A549 (cell line): Measurements from ENCODE around the gene VSTM2B. TPM values are rescaled to one million over a fixed set of nuclear protein-coding genes. Genes with fewer than 3 reads are reported as not detected.

Experiments used
- ATAC-seq, 2 experiments: fragments of 200-7000 bp in 1 of 2; fragments of >200 bp in 1 of 2; cut with Nextera tagmentation in 1 of 2; cut with Tn5 transposase in 1 of 2; 3 replicates each; pipeline versions ENCODE4 v1.8.0 to v1.9.1; 2018 to 2020; ENCODE audit warnings: mild to moderate bottlenecking in 1 of 2, moderate library complexity in 1 of 2
- CTCF ChIA-PET: fragments of 300-600 bp; sonication (Branson Sonifier 250); formaldehyde crosslinking; extraction: SDS; loops from one replicate; lab custom pipeline; 2021; ENCODE audit warnings: antibody characterized with exemption, inconsistent platforms; lab: Yijun Ruan, JAX
- POLR2A ChIA-PET: fragments of 350-600 bp; formaldehyde crosslinking; extraction: SDS; loops from one replicate; lab custom pipeline; 2021; ENCODE audit warnings: antibody characterized with exemption, inconsistent platforms; lab: Yijun Ruan, JAX
- DNase-seq, 2 experiments: peaks; one replicate each; pipeline versions ENCODE4 v3.0.0 to v3.0.0-alpha.2; 2011 to 2016; ENCODE audit warnings: low read depth in 1 of 2, low spot score in 1 of 2
- FAIRE-seq: peaks from 2 replicates; lab custom pipeline; 2011; peaks lifted over from hg19 to GRCh38; lab: Jason Lieb, UNC
- H3K27ac ChIP-seq, 2 experiments: fragments of >200 bp; sonication (Bioruptor Twin); formaldehyde crosslinking; 3 replicates each; pipeline ENCODE4 v1.5.1; 2016 to 2017
- H3K4me1 ChIP-seq: fragments of >200 bp; sonication (Bioruptor Twin); formaldehyde crosslinking; 3 replicates; pipeline ENCODE4 v1.6.1; 2016
- H3K4me2 ChIP-seq: fragments of >200 bp; sonication (Bioruptor Twin); formaldehyde crosslinking; 3 replicates; pipeline ENCODE4 v1.6.1; 2016
- H3K4me3 ChIP-seq: fragments of >200 bp; sonication (Bioruptor Twin); formaldehyde crosslinking; 3 replicates; pipeline ENCODE4 v1.5.1; 2016
- H3K9me3 ChIP-seq: fragments of >200 bp; sonication (Bioruptor Twin); formaldehyde crosslinking; 3 replicates; pipeline ENCODE4 v1.6.1; 2016
- ATOH8 ChIP-seq: fragments of 250-450 bp; sonication (Bioruptor Pico); IDR thresholded peaks from 2 replicates; pipeline ENCODE4 v1.5.0; 2020; ENCODE audit warnings: low read depth, mild to moderate bottlenecking, moderate library complexity
- BHLHE40 ChIP-seq: IDR thresholded peaks from 2 replicates; pipeline ENCODE4 v1.6.1; 2012; ENCODE audit warnings: low read depth, low read length, inconsistent platforms
- CBX2 ChIP-seq: fragments of 200-600 bp; sonication (generic); IDR thresholded peaks from 2 replicates; pipeline ENCODE4 v1.6.1; 2016; ENCODE audit warnings: low read depth, mild to moderate bottlenecking, borderline replicate concordance
- CEBPB ChIP-seq, 2 experiments: fragments of >200 bp in 1 of 2; sonication (Bioruptor Twin) in 1 of 2; formaldehyde crosslinking in 1 of 2; IDR thresholded peaks; 2 replicates each; pipeline ENCODE4 v1.6.1; 2012 to 2016
- EHF ChIP-seq: fragments of 250-450 bp; sonication (Bioruptor Pico); IDR thresholded peaks from 2 replicates; pipeline ENCODE4 v1.5.0; 2020; ENCODE audit warnings: mild to moderate bottlenecking
- EHMT2 ChIP-seq: fragments of 200-600 bp; sonication (generic); IDR thresholded peaks from 2 replicates; pipeline ENCODE4 v1.6.1; 2016; ENCODE audit warnings: antibody characterized with exemption, low read depth, mild to moderate bottlenecking, moderate library complexity
- EP300 ChIP-seq, 2 experiments: fragments of >200 bp; sonication (Bioruptor Twin); formaldehyde crosslinking; IDR thresholded peaks; 2 replicates in 1 of 2; 3 replicates in 1 of 2; pipeline ENCODE4 v1.6.1; 2016 to 2017
- FOSL2 ChIP-seq, 2 experiments: fragments of 450-650 bp in 1 of 2; fragments of >200 bp in 1 of 2; sonication (Bioruptor Twin) in 1 of 2; formaldehyde crosslinking; IDR thresholded peaks; 2 replicates each; pipeline versions ENCODE4 v1.5.0 to v1.6.1; 2016 to 2020; ENCODE audit warnings: mild to moderate bottlenecking in 1 of 2, moderate library complexity in 1 of 2
- HDAC2 ChIP-seq: fragments of 200-600 bp; sonication (generic); IDR thresholded peaks from 2 replicates; pipeline ENCODE4 v1.6.1; 2016
- HEYL ChIP-seq: fragments of 250-450 bp; sonication (Bioruptor Pico); IDR thresholded peaks from 2 replicates; pipeline ENCODE4 v1.8.0; 2021; ENCODE audit warnings: mild to moderate bottlenecking, moderate library complexity
- HMGXB4 ChIP-seq: fragments of 250-450 bp; sonication (Bioruptor Pico); IDR thresholded peaks from 2 replicates; pipeline ENCODE4 v1.5.0; 2021; ENCODE audit warnings: mild to moderate bottlenecking, moderate library complexity, borderline replicate concordance
- HOXA7 ChIP-seq: fragments of 250-450 bp; sonication (Bioruptor Pico); IDR thresholded peaks from 2 replicates; pipeline ENCODE4 v1.5.0; 2020; ENCODE audit warnings: mild to moderate bottlenecking, moderate library complexity
- HOXB13 ChIP-seq: fragments of 250-450 bp; sonication (Bioruptor Pico); IDR thresholded peaks from 2 replicates; pipeline ENCODE4 v1.5.0; 2020; ENCODE audit warnings: low read depth, mild to moderate bottlenecking, moderate library complexity
- HOXB5 ChIP-seq: fragments of 250-450 bp; sonication (Bioruptor Pico); IDR thresholded peaks from 2 replicates; pipeline ENCODE4 v1.5.0; 2020; ENCODE audit warnings: mild to moderate bottlenecking, moderate library complexity
- KDM1A ChIP-seq: fragments of 200-600 bp; sonication (generic); IDR thresholded peaks from 2 replicates; pipeline ENCODE4 v1.6.1; 2016; ENCODE audit warnings: low read depth, mild to moderate bottlenecking
- MAFK ChIP-seq: fragments of 450-650 bp; IDR thresholded peaks from 2 replicates; pipeline ENCODE4 v1.6.1; 2014; ENCODE audit not compliant: partially characterized antibody
- MYC ChIP-seq: IDR thresholded peaks from 2 replicates; pipeline ENCODE4 v1.6.1; 2012; ENCODE audit warnings: mild to moderate bottlenecking, inconsistent platforms, low read length, improper control_type of control experiment, borderline replicate concordance
- NR3C1 ChIP-seq: fragments of >200 bp; sonication (Bioruptor Twin); formaldehyde crosslinking; IDR thresholded peaks from 3 replicates; pipeline ENCODE4 v1.6.1; 2017
- PHF8 ChIP-seq: fragments of 200-600 bp; sonication (generic); IDR thresholded peaks from 2 replicates; pipeline ENCODE4 v1.6.1; 2016; ENCODE audit warnings: low read depth, mild to moderate bottlenecking, antibody characterized with exemption, moderate library complexity, borderline replicate concordance
- POLR2A ChIP-seq: IDR thresholded peaks from 2 replicates; pipeline ENCODE4 v1.6.1; 2012; ENCODE audit warnings: mild to moderate bottlenecking, low read length
- POLR2AphosphoS2 ChIP-seq: conservative IDR thresholded peaks from 2 replicates; pipeline ENCODE4 v1.6.1; 2012; ENCODE audit warnings: low read length, improper control_type of control experiment, inconsistent platforms
- RARB ChIP-seq: fragments of 250-450 bp; sonication (Bioruptor Pico); IDR thresholded peaks from 2 replicates; pipeline ENCODE4 v1.8.0; 2021; ENCODE audit warnings: mild to moderate bottlenecking, moderate library complexity
- RCOR1 ChIP-seq: fragments of 150-350 bp; IDR thresholded peaks from 2 replicates; pipeline ENCODE4 v1.6.1; 2014; ENCODE audit warnings: antibody characterized with exemption, low read length, low read depth
- RFX5 ChIP-seq: fragments of 450-650 bp; IDR thresholded peaks from 2 replicates; pipeline ENCODE4 v1.7.1; 2014; ENCODE audit warnings: antibody characterized with exemption, mild to moderate bottlenecking, moderate library complexity
- RNF2 ChIP-seq: fragments of 200-600 bp; sonication (generic); IDR thresholded peaks from 2 replicates; pipeline ENCODE4 v1.6.1; 2016; ENCODE audit warnings: low read depth, mild to moderate bottlenecking, antibody characterized with exemption, moderate library complexity, borderline replicate concordance
- ZFP36 ChIP-seq: fragments of 450-650 bp; IDR thresholded peaks from 2 replicates; pipeline ENCODE4 v1.6.1; 2014; ENCODE audit warnings: borderline replicate concordance; ENCODE audit not compliant: partially characterized antibody
- ZSCAN20 ChIP-seq: fragments of 250-450 bp; sonication (Bioruptor Pico); IDR thresholded peaks from 2 replicates; pipeline ENCODE4 v1.8.0; 2022; ENCODE audit warnings: mild to moderate bottlenecking, moderate library complexity
- WGBS: methylation state at CpG from one replicate; pipeline ENCODE4 v1.1.6; 2017; ENCODE audit errors: missing lambda C conversion rate; 5-methylcytosine and 5-hydroxymethylcytosine counted together
- polyA plus RNA-seq, 4 experiments: library from polyadenylated mRNA; depleted of rRNA in 3 of 4; stranded (reverse); fragments of >200 nt; fragmentation: RNase III in 1 of 4; extraction: RNeasy Plus Mini Kit Qiagen cat#74134 plus additional on column Dnase treatment in 1 of 4; gene quantifications; 2 replicates in 3 of 4; 3 replicates in 1 of 4; pipeline ENCODE4 v1.2.3, GENCODE V29; 2011 to 2017
- TF ChIP-seq, protein P1 (sequence below): fragments of 150-350 bp; IDR thresholded peaks from 2 replicates; pipeline ENCODE4 v1.6.1; 2014; ENCODE audit warnings: low read depth, mild to moderate bottlenecking, low read length
- TF ChIP-seq, protein P2 (sequence below): fragments of >200 bp; sonication (Bioruptor Twin); formaldehyde crosslinking; IDR thresholded peaks from 3 replicates; pipeline ENCODE4 v1.6.1; 2016

VSTM2B gene
- polyA plus RNA-seq, 2 of the 4 experiments (the other 2 are of a cell fraction) = not detected

DNA sequence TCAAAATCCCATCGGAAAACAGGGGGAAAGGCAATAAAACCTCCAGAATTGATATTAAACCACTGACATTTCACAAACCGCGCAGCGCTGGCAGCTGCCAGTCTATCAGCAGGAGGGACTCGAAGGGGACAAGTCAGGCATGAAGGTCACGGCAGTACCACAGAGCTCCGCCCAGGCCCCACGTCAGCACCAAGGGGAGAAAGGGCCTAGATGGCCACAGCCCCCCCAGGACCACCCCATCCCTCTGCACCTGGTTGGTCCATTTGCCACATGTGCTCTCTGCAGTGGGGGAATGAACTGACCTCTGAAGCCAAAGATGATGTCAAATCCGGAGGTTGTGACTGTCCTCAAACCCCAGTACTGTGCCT, 9.5 kb upstream of the VSTM2B start:
- POLR2A ChIA-PET = no interaction called here
- CTCF ChIA-PET = interaction anchor here (0.8 to 5.2 kb wide), 6 partner anchors 8 to 37 kb away, joined by 3 to 47 read pairs (median 3); no protein-coding TSS in a partner anchor
- Histone ChIP-seq H3K9me3 (no peaks in the 10 kb centered on the region), H3K4me2 (no peak overlapping the region), H3K4me1 (no peaks in the 10 kb centered on the region), H3K4me3 (no peak overlapping the region), H3K27ac (no peak overlapping the region)
- TF ChIP-seq EP300 (IDR thresholded peaks at IDR 0.05) (no peak), HOXB13 (no peak), NR3C1 (no peak), POLR2A (no peak), RFX5 (no peak), HOXB5 (CRISPR knock-in tag) (no peak), EHMT2 (no peak), CEBPB (IDR thresholded peaks at IDR 0.05) (no peak), RCOR1 (no peak)
- TF ChIP-seq, protein P1, sequence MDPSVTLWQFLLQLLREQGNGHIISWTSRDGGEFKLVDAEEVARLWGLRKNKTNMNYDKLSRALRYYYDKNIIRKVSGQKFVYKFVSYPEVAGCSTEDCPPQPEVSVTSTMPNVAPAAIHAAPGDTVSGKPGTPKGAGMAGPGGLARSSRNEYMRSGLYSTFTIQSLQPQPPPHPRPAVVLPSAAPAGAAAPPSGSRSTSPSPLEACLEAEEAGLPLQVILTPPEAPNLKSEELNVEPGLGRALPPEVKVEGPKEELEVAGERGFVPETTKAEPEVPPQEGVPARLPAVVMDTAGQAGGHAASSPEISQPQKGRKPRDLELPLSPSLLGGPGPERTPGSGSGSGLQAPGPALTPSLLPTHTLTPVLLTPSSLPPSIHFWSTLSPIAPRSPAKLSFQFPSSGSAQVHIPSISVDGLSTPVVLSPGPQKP = no peak
- 54% methylated on average over 9 of the region's 9 CpGs for WGBS
- DNase-seq (no peak), FAIRE-seq (no peak), ATAC-seq (no peak; a peak in 1 of 6 replicates)

GRCh38 chr19:29516821-29517395, 8.9 kb upstream of the VSTM2B start:
- H3K4me3 ChIP-seq = no peak overlapping the region
- no peak for FAIRE-seq
- H3K9me3 ChIP-seq = no peaks in the 10 kb centered on the region
- WGBS = 41% methylated on average over 9 of the region's 9 CpGs
- no peak; a peak in 1 of 6 replicates for ATAC-seq
- DNase-seq = no peak
- no peak overlapping the region for H3K27ac ChIP-seq
- ChIA-PET POLR2A (no interaction called here), CTCF (interaction anchor here (0.5 to 5.2 kb wide), 5 partner anchors 11 to 1503 kb away, joined by 3 to 47 read pairs (median 5); no protein-coding TSS in a partner anchor)
- H3K4me2 ChIP-seq = no peak overlapping the region
- TF ChIP-seq MYC = no peak
- no peak for TF ChIP-seq FOSL2 (IDR thresholded peaks at IDR 0.05)
- TF ChIP-seq FOSL2 (CRISPR knock-in tag; IDR thresholded peaks at IDR 0.05) = no peak
- no peak for TF ChIP-seq KDM1A
- TF ChIP-seq RNF2 = no peak
- no peak for TF ChIP-seq HOXA7 (CRISPR knock-in tag)
- no peak for TF ChIP-seq MAFK
- TF ChIP-seq HEYL (CRISPR knock-in tag) = no peak
- TF ChIP-seq BHLHE40 = no peak
- no peak for TF ChIP-seq CBX2
- no peak for TF ChIP-seq ZSCAN20 (CRISPR knock-in tag)
- TF ChIP-seq, protein P2, sequence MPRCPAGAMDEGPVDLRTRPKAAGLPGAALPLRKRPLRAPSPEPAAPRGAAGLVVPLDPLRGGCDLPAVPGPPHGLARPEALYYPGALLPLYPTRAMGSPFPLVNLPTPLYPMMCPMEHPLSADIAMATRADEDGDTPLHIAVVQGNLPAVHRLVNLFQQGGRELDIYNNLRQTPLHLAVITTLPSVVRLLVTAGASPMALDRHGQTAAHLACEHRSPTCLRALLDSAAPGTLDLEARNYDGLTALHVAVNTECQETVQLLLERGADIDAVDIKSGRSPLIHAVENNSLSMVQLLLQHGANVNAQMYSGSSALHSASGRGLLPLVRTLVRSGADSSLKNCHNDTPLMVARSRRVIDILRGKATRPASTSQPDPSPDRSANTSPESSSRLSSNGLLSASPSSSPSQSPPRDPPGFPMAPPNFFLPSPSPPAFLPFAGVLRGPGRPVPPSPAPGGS = no peak
- TF ChIP-seq EHF = no peak
- TF ChIP-seq ATOH8 (CRISPR knock-in tag) = no peak
- TF ChIP-seq EHMT2 = no peak
- no peak for TF ChIP-seq HMGXB4 (CRISPR knock-in tag)
- TF ChIP-seq ZFP36 = no peak
- no peak for TF ChIP-seq HDAC2
- TF ChIP-seq PHF8 = no peak
- no peak for TF ChIP-seq RARB (CRISPR knock-in tag)
- no peak for TF ChIP-seq POLR2AphosphoS2
- no peaks in the 10 kb centered on the region for H3K4me1 ChIP-seq
